Measurements from ENCODE around the gene USP3.

The USP3 gene

GRCh38 chr15:63593705-63594671 lies 89.6 kb downstream of the USP3 start:
- DNase-seq (ENCODE audit: low spot score), result no peak

- DNase-seq (ENCODE audit: low spot score), result no peak
Measured at GRCh38 chr15:63595065-63595464, 90.7 kb downstream of the USP3 start.

- no peak for DNase-seq (ENCODE audit: low spot score)
Measured at GRCh38 chr15:63595688-63596087, 91.3 kb downstream of the USP3 start.

- peak; percentile 68 for DNase-seq (ENCODE audit: low spot score)
Measured at GRCh38 chr15:63596676-63597037, 92.3 kb downstream of the USP3 start.

- DNase-seq (ENCODE audit: low spot score), result peak; percentile 41
Measured at GRCh38 chr15:63597038-63597790, 92.8 kb downstream of the USP3 start, which contains the start of gene FBXL22. FBXL22 (plus strand) TSS chr15:63597387; CDS start chr15:63597393, 6 bp downstream.

GRCh38 chr15:63597821-63598220 lies 93.4 kb downstream of the USP3 start:
- DNase-seq (ENCODE audit: low spot score), result no peak

GRCh38 chr15:63598473-63599400 lies 94.3 kb downstream of the USP3 start:
- DNase-seq (ENCODE audit: low spot score), result no peak

- peak; percentile 77 for DNase-seq (ENCODE audit: low spot score)
Measured at GRCh38 chr15:63599401-63600000, 95.1 kb downstream of the USP3 start.

GRCh38 chr15:63600001-63600615 lies 95.7 kb downstream of the USP3 start:
- peak; percentile 42 for DNase-seq (ENCODE audit: low spot score)

- DNase-seq (ENCODE audit: low spot score), result peak; percentile 98
Measured at GRCh38 chr15:63600616-63601025, 96.2 kb downstream of the USP3 start.

- peak; percentile 61 for DNase-seq (ENCODE audit: low spot score)
Measured at GRCh38 chr15:63601026-63601703, 96.8 kb downstream of the USP3 start.

- DNase-seq (ENCODE audit: low spot score), result no peak
Measured at GRCh38 chr15:63601704-63602185, 97.4 kb downstream of the USP3 start.

GRCh38 chr15:63602595-63602994 lies 98.2 kb downstream of the USP3 start:
- no peak for DNase-seq (ENCODE audit: low spot score)

- no peak for DNase-seq (ENCODE audit: low spot score)
Measured at GRCh38 chr15:63603516-63603915, 99.1 kb downstream of the USP3 start.

GRCh38 chr15:63604281-63604680 lies 99.9 kb downstream of the USP3 start:
- no peak for DNase-seq (ENCODE audit: low spot score)

GRCh38 chr15:63605036-63605435 lies 100.6 kb downstream of the USP3 start:
- no peak for DNase-seq (ENCODE audit: low spot score)

- DNase-seq (ENCODE audit: low spot score), result no peak
Measured at GRCh38 chr15:63605816-63606215, 101.4 kb downstream of the USP3 start.

- DNase-seq (ENCODE audit: low spot score), result no peak
Measured at GRCh38 chr15:63606308-63606707, 101.9 kb downstream of the USP3 start.

GRCh38 chr15:63608989-63609388 lies 104.6 kb downstream of the USP3 start:
- DNase-seq (ENCODE audit: low spot score), result no peak

GRCh38 chr15:63609448-63609847 lies 105.1 kb downstream of the USP3 start:
- no peak for DNase-seq (ENCODE audit: low spot score)
